Kidney tubule cell (primary cell): ENCODE results near the gene GET4.

Source experiments
- DNase-seq: peaks from one replicate; pipeline ENCODE4 v3.0.0-alpha.2; 2018; ENCODE audit warnings: low spot score

GET4 gene, protein sequence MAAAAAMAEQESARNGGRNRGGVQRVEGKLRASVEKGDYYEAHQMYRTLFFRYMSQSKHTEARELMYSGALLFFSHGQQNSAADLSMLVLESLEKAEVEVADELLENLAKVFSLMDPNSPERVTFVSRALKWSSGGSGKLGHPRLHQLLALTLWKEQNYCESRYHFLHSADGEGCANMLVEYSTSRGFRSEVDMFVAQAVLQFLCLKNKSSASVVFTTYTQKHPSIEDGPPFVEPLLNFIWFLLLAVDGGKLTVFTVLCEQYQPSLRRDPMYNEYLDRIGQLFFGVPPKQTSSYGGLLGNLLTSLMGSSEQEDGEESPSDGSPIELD

DNA sequence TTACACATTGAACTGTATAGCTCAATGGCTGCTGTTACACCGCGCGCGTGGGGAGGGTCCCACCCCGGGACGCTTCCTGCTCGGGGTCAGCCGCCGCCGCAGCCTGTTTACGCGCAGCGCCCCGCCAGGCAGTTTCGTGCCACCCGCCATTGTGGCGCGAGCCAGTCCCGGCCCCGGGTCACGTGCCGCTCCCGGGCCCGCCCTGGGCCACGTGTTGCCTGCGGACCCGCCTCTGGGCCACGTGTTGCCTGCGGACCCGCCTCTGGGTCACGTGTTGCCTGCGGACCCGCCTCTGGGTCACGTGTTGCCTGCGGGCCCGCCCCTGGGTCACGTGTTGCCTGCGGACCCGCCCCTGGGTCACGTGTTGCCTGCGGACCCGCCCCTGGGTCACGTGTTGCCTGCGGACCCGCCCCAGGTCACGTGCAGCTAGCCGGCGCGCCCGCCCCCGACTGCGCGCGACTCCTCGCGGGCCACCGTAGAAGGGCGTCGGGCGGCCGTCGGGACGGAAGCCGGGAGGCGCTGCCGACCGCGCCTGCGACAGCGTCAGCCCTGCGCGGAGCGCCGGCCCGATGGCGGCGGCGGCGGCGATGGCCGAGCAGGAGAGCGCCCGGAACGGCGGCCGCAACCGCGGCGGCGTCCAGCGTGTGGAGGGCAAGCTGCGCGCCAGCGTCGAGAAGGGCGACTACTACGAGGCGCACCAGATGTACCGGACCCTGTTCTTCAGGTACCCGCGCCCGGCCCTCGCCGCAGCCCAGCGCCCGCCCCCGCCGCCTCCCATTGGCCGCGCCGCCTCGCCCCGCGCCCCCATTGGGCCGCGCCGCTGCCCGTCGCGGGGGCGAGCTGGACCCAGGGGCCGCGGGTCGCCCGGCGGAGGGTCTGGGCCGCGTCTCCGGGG is at the start of gene GET4:
Gene GET4, plus strand, starts transcription at position 478 of the 895 bp plus-strand sequence. Its CDS starts 92 bp downstream, at position 570.
- peak; percentile 94 for DNase-seq

DNA sequence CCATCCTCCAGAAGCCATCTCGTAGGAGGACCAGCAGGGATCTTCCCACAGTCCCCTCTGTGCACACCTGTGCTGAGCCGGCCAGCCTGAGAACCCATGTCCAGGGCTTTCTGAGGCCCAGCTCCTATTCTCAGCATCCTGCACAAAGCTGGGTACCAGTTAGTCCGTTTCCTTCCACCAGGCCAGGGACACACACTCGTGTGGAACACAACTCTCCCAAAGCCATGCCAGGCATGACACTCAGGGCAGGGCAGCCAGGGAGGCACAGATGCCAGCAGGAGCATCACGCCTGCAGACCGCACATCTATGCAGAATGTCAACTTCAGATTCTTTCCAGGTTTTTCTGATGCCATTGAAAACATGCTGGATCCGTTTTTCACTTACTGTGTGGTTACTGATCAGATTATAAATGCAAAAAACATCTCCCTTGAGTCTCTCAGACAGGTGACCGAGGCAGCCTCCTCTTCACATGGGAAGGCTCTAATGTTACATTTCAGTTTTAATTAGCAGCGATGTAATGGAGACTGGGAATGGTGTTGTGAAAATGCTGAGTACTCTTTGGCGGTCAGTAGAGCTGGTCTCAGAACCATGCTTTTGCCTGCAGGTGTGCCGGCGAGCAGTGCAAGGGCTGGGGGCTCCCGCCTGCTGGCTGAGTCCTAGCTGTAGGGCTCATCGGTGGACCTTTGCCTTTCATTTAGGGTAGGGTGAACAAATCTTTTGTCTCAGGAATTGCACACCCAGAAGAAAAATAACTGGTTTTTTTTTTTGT is 47.4 kb upstream of the GET4 start:
- no peak for DNase-seq

DNA sequence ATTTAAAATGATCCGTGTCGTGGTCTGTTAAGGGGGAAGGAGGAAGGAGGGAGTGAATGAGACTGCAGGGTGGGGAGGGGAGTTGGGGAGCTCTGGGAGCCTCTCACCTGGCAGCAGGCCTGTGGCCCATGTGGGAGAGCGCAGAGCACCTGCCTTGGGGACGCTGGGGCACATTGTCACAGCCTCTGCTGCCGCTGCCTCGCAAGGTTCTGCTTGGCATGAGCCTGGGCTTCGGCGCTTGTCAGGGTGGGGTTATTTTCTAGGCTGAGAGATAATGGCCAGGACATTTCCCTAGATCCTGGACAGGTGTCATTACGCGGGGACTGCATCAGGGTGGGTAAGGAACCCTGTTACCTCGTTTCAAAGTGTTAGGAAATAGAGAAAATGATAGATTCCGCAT is 46.3 kb upstream of the GET4 start:
- no peak for DNase-seq

DNA sequence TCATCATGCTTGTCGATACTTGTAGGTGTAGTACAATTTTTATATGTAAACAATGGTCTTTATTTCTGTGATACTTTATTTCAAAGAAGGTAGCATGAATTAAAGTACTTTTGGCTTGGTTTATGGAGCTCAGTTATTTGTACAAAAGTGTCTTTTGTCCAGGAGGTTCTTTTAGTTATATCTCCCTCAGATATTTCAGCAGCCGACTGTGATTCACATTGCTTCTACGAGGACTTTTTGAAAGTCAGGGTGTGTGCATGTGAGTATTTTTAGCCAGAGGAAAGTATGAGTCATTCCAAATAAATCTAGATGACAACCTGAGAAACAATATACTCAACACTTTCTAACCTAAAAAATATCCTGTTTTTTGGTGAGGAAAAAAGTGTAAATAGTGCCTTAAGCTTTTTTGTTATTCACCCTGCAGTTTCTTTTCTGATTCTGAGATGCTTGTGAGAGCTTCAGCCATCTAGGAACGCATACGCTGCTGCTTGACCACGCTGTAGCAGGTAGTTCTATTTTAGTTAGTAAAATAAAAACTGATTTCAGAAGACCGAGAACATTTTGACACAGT is 44.7 kb upstream of the GET4 start:
- DNase-seq = peak; percentile 93

DNA sequence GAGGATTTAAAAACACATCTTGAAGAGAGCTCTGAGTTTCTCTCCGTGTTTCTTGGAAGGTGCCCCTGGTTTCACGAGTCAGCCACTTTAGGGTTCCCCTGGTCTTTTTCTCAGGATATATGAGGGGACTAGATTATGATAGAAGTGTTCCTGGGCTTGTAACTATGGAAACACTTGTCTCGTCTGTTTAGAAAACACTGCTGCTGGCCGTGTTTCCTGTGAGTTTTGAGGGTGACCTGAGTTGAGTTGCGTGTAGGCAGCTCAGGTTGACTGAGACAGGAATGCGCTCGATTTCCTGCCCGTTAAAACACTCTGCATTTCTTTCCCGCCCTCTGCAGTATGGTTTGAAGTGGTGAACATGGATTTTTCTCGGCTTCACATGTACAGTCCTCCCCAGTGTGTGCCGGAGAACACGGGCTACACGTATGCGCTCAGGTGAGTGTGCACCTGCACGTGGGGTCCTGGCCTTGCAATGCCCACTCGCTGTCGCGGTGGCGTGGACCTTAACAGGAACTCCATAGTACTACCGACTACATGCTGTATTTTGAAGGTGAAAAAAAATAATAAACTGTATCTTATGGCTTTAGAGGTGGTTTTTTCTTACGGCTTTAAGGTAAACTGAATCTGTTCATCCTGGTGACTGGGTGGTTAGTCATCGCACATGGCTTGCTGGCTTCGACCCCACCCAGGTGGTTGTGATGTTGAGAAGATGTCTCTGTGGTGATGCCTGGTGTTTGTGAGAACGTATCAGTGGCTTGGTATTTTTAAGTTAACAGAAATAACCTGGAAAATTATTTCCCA is 44.0 kb upstream of the GET4 start, which contains the start of gene SUN1:
Gene SUN1, plus strand, starts transcription at position 310 of the 801 bp plus-strand sequence. Its CDS starts 49 bp downstream, at position 359.
- peak; percentile 96 for DNase-seq

DNA sequence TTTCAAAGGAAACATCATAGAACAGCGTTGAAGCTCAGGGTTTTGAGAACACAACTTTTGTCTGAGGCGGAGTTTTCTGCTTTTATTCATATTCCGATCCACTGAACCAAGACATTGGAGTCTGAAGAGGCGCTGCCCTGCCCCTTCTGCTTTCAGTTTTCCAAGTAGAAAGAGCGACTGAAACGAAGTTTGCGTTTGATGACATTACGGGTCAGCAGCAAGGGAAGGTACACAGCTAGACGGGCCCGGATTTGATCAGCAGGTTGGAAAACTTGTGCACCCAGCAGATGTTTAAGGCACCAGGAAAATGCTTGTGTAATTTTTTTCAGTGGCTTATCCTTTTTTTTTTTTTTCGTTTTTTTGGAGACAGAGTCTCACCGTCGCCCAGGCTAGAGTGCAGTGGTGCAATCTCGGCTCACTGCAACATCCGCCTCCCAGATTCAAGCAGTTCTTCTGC is 43.4 kb upstream of the GET4 start:
- no peak for DNase-seq

DNA sequence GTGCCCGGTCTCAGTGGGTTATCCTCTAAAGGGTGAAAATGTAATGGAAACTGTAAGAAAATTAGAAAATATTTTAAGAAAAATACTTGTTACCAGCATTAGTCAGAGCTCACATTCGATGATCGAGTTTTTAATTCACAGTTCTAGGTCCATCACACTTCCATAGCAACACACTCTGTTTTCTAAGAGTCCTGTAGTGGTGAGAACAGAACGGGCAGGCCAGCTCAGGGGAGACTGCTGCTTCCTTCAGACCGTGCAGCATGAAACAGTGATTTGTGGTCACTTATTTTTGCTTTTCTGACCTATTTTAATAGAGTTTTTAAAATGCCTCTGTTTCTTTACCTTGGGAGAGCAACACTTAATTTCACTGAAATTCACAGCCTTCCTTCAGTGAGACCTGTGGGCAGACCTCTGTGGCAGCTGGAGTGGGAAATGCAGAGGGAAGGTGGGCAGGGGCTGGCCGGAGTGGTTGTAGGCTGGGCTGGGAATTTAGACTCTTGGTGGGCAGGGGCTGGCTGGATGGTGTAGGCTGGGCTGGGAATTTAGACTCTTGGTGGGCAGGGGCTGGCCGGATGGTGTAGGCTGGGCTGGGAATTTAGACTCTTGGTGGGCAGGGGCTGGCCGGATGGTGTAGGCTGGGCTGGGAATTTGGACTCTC is 42.6 kb upstream of the GET4 start:
- DNase-seq = peak; percentile 47

DNA sequence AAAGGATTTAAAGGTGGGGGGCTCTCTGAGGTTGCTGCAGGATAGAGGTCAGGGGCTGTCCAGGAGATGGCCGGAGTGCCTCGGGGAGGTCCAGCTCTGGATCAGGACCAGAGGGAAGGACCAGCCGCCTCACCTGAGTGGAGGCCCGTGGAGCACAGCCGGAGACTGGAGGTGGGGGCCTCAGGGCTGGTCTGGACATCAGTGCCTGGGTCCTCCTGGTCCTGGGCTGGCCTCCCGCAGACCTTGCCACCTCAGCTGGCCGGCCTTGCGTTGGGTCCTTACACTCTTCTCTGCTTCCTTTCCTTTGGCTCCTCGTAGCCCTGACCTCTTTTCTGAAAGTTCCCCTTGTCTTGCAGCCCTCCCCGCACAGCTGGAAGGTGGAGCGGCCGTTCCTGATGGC is 42.1 kb upstream of the GET4 start:
- DNase-seq = no peak

DNA sequence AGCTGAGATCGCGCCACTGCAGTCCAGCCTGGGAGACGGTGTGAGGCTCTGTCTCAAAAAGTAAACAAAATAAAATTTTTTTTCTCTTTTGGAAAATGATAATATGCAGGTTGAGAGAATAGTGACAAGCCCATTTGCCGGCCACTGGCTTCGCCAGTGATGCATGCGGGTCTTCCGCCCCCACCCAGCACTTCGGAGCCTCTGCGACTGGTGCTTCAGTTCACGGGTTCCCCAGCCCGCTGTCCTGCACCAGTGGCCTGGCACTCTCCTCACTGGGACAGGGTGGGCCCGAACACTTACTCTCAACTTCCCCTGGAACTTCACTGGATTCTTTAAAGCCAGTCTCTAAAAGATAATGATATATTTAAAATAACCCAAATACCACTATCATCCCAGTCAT is 41.3 kb upstream of the GET4 start:
- no peak for DNase-seq

DNA sequence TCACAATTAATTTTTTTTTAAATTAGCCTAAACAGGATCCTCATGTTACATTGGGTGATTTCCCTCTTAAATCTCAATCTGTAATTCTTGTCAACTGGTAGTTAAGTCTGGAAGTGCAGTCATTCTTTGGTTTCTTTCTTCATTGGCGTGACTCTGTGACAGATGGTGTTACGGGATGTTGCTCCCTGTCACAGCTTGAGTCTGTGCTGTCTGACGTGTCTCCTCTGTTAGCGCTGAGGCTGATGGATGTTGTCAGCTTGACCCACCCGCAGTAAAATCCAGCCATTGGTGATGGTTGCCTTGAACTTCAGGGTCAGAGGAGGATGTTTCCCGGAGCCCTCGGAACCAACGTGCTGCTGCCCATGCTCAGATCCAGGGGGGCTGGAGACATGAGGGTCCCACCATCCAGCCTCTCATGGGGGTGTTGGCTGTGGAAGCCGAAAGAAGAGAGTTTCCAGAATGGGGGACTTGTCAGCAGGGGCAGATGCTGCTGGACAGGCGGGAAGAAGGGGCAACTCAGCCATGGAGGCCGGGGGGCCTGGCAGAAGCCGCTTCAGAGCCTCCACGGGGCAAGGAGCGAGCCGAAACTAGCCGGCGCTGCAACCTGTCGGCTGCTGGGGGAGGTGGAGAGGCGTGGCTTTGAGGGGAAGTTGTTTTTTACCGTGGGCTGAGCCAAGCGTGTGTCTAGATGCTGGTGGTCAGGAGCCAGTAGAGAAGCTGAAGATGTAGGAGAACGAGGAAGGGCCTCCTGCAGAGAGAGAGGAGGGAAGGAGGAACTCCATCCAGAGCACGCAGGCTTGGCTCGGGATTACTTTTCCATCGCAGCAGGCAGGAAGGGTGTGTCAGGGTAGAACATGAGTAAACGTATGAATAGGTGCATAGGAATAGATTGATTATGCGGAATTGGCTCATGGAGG is 40.6 kb upstream of the GET4 start:
- peak; percentile 71 for DNase-seq

DNA sequence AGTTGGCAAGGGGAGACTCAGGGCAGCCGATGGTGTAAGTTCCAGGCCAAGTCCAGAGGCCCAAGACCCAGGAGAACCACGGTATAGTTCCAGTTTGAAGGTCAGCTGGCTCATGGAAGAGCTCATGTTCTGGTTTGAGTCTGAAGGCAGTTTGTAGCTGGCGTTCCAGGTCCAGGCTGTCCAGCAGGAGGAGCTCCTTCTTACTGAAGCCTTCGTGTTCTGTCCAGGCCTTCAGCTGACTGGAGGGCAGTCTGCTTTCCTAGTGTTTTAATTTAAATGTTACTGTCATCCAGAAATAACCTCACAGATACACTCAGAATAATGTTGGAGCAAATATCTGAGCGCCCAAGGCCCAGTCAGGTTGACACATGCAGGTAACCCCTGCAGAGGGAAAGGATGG is 39.9 kb upstream of the GET4 start:
- peak; percentile 50 for DNase-seq

DNA sequence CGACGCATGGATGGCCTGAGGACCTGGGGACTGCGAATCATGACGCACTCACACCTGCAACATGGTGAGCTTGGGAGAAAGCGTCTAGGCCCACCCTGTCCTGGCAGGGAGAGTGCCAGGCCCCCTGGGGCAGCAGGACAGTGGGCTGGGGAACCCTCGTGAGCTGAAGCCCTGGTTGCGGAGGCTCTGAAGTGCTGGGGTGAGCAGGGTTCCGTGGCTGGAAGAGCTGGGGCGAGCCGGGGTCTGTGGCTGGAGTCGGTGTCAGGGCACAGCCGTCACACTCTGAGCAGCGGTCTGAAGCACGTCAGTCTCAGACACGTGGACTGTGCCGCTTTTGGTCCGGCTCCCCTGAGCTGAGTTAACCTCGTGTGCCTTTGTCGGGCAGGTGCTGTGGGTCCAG is 39.4 kb upstream of the GET4 start:
- no peak for DNase-seq

DNA sequence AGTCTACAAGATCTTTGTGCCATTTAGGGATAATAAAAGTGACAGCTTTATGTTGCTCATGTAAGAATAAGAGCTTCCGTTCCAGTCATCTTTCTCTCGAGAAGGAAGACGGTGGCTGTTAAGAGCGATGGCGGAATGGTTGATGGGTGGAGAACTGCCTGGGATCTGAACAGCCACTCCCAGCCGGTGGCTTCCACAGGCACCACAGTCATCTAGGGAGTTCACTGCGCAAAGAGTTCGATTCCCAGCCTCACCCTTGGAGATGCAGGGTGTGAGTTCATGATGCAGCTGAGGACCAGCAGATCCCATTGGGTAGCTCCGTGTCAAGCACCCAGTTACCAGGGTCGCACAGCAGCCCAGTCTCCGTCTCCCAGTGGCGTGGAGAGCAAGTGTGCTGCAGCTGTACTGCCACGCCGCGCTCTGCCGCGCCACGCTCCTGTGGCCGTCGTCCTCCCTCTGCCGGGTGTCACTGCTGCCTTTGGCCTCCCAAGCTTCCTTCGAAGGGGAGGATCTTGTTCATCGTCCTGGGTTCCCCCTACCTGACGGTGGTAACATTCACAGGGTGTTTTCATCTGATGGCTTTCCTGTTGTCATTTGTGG is 36.3 kb upstream of the GET4 start:
- no peak for DNase-seq

DNA sequence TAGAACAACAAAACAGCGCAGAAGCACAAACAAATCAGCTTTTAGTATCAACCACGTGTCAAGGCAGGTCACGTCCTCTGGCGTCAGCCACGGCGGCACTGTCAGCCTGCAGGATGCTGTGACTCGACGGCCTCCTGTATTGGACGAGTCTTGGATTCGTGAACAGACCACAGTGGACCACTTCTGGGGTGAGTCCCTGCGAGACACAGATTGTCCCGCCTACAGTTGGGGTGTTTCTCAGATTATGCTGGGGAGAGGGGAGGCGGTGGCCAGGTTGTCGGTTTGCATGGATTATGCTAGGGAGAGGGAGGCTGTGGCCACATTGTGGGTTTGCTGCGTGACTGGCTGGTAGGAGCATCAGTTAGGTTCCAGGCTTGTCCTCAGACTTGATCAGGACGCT is 34.4 kb upstream of the GET4 start:
- DNase-seq = no peak

DNA sequence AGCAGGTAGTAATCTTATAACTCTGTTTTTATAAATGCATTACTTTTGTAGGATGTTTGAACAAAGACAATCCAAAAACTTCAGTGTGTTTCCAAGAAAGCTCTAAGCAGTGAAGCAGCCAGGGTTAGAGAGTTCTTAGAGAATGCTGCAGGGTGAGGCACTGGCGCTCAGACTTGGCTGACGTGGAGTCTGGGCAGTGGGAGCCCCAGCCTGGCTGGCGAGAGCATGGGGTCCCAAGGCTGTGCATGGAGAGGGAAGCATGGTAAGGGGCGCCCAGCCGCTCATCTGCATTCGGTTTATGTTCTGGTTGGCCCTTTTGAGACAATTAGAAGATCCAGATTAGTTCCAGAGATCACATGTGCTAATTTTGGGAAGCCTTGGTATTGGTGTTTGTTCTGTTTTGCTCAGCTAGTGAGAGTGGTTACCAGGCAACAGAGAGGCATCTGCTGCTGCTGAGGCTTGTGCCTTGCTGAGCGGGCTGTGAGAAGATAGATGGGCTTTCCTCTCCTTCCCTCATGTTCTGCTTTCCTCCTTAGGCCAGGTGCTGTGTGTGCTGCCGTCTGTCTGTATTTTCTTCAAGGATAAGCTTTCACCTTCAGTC is 33.8 kb upstream of the GET4 start:
- DNase-seq = no peak

DNA sequence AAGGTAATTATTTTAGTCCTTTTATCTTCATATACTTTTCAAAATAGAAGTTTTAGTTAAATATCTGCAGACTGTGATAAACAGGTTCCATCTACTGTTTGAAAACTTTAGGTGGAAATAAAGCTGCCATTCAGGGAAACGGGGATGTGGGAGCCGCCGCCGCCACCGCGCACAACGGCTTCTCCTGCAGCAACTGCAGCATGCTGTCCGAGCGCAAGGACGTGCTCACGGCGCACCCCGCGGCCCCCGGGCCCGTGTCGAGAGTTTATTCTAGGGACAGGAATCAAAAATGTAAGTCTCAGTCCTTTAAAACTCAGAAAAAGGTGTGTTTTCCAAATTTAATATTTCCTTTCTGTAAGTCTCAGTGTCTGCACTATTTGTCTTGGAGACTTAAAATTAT is 33.1 kb upstream of the GET4 start:
- no peak for DNase-seq

DNA sequence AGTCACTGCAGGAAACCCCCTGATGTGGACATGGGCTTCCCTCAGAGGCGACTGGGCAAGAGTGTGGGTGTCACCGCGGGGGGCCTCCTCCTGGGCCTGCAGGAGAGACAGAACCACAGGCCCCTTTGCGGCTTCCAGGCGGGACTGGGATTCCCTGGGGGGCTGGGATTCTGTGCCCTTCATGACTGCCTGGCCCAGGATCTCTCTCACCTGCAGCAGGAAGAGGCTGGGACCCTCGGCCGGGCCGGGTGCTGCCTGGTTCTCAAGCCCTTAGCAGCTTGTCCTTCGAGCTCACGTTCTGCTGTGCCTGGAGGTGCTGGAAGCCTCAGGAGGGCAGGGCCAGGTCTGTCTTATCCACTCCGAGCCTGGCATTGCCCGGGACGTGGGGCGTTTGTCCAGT is 32.3 kb upstream of the GET4 start:
- no peak for DNase-seq

DNA sequence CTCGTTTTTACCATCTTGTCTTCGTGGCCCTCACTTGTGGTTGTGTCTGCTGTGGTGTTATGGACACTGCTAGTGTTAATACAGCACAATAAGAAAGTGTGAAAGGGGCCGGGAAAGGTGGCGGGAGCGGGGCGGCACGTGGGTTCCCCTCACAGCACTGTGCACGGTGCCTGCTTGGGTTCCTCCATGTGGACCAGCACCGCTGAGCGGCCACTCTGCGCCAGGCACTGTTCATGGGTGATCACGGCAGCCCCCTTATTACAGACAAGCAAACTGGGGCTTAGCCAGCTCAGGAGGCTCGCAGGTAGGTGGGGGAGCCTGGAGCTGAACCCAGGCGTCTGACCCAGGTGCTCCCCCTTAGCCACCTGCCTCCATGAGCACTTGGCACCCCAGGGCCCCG is 31.8 kb upstream of the GET4 start:
- no peak for DNase-seq

DNA sequence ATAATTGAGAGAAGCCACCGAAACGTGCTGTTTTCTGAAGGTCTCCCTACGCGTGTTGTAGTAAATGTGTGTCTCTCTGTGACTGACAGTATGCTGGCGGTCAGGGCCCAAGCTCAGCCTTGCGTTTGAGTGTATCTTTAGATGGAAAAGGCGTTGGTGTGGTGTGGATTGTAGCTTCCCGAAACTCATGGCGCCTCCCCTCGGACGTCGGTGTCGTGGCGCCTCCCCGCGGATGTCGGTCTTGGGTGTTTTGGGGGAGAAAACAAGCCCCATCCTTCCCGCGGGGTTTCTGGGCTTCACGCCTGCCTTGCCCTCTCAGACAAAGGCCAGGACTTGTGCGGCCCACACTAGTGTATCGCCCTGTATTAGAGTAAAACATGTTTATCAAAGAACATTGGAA is 31.3 kb upstream of the GET4 start:
- DNase-seq = no peak
